Fibroblast of lung (primary cell): ENCODE data around the gene B3GALT5. TPM values are rescaled to one million over a fixed set of nuclear protein-coding genes. Genes with fewer than 3 reads are reported as not detected.

ENCODE experiments used
- DNase-seq, 2 donors: peaks; one replicate each; pipeline versions ENCODE4 v3.0.0 to v3.0.0-alpha.2; 2010; ENCODE audit warnings: low read depth in 2 of 2
- H2AFZ ChIP-seq: 2 replicates; pipeline ENCODE4 v1.5.1; 2012; ENCODE audit warnings: low read length, control low read depth, inconsistent platforms
- H3K27ac ChIP-seq: 2 replicates; pipeline ENCODE4 v1.5.1; 2011; ENCODE audit warnings: low read length, control low read depth; ENCODE audit not compliant: insufficient read depth
- H3K27me3 ChIP-seq: 2 replicates; pipeline ENCODE4 v1.5.1; 2011; ENCODE audit warnings: mild to moderate bottlenecking, low read length; ENCODE audit not compliant: control insufficient read depth, insufficient read depth
- H3K36me3 ChIP-seq: 2 replicates; pipeline ENCODE4 v1.5.1; 2011; ENCODE audit warnings: low read length; ENCODE audit not compliant: control insufficient read depth, insufficient read depth
- H3K4me1 ChIP-seq: 2 replicates; pipeline ENCODE4 v1.5.1; 2011; ENCODE audit warnings: low read length; ENCODE audit not compliant: control insufficient read depth, insufficient read depth; ENCODE audit errors: extremely low read depth
- H3K4me2 ChIP-seq: 2 replicates; pipeline ENCODE4 v1.5.1; 2011; ENCODE audit warnings: low read length, control low read depth; ENCODE audit not compliant: insufficient read depth; ENCODE audit errors: extremely low read depth
- H3K4me3 ChIP-seq, 4 experiments: fragments of 200-600 bp in 1 of 4; sonication (generic) in 1 of 4; replicated peaks in 1 of 4; 2 replicates each; pipeline ENCODE4 v1.5.1; 2011 to 2016; ENCODE audit warnings: low read length in 4 of 4, low read depth in 3 of 4, mild to moderate bottlenecking in 3 of 4, control low read depth in 2 of 4, inconsistent platforms in 1 of 4, mixed read lengths in 1 of 4; ENCODE audit not compliant: insufficient read depth in 1 of 4; ENCODE audit errors: control extremely low read depth in 1 of 4
- H3K79me2 ChIP-seq: 2 replicates; pipeline ENCODE4 v1.5.1; 2012; ENCODE audit warnings: mild to moderate bottlenecking, low read length, inconsistent platforms; ENCODE audit not compliant: control insufficient read depth, insufficient read depth
- H3K9ac ChIP-seq: 2 replicates; pipeline ENCODE4 v1.5.1; 2011; ENCODE audit warnings: mild to moderate bottlenecking, low read length, control low read depth; ENCODE audit not compliant: insufficient read depth
- H3K9me3 ChIP-seq: 2 replicates; pipeline ENCODE4 v1.5.1; 2012; ENCODE audit warnings: low read depth, low read length; ENCODE audit not compliant: control insufficient read depth, insufficient read depth
- H4K20me1 ChIP-seq: 2 replicates; pipeline ENCODE4 v1.5.1; 2011; ENCODE audit warnings: low read length; ENCODE audit not compliant: control insufficient read depth, insufficient read depth; ENCODE audit errors: extremely low read depth
- CTCF ChIP-seq, 2 donors: IDR thresholded peaks in 1 of 2; conservative IDR thresholded peaks in 1 of 2; 1 replicate in 1 of 2; 2 replicates in 1 of 2; pipeline ENCODE4 v1.5.1; 2011 to 2012; ENCODE audit warnings: low read length in 2 of 2, control low read depth in 1 of 2, inconsistent platforms in 1 of 2, low read depth in 1 of 2, mild to moderate bottlenecking in 1 of 2
- EZH2 ChIP-seq: IDR thresholded peaks from 2 replicates; pipeline ENCODE4 v1.5.1; 2012; ENCODE audit warnings: low read length, control low read depth, mild to moderate bottlenecking; ENCODE audit errors: missing control alignments
- polyA plus RNA-seq, 2 donors: library from polyadenylated mRNA; depleted of rRNA in 1 of 2; stranded (reverse) in 1 of 2; unstranded in 1 of 2; fragments of >200 nt; gene quantifications; 2 replicates each; pipeline ENCODE4 v1.2.1, GENCODE V29; 2011 to 2012; ENCODE audit warnings: missing spikeins in 1 of 2
- total RNA-seq: library from RNA; depleted of rRNA; stranded (reverse); fragments of >200 nt; gene quantifications from 2 replicates; pipeline ENCODE4 v1.2.1, GENCODE V29; 2014

B3GALT5 gene
- total and polyA plus RNA-seq, 2 donors (not counting 1 experiment from before 2014, with no cell fraction given): under 0.01 TPM

GRCh38 chr21:39690454-39690853 lies 77.7 kb downstream of the B3GALT5 start:
- Histone ChIP-seq H3K9me3 (no peaks in the 10 kb centered on the region), H3K4me3 (no peak overlapping the region), H3K9ac (no peak overlapping the region), H2AFZ (no peak overlapping the region), H3K4me1 (no peaks in the 10 kb centered on the region), H3K27ac (no peak overlapping the region), H3K36me3 (no peaks in the 10 kb centered on the region), H4K20me1 (no peaks in the 10 kb centered on the region), H3K4me2 (no peak overlapping the region), H3K27me3 (no peaks in the 10 kb centered on the region), H3K79me2 (no peaks in the 10 kb centered on the region)
- TF ChIP-seq EZH2 (no peak), CTCF (conservative IDR thresholded peaks at IDR 0.05 in 1 of 2, IDR thresholded peaks at IDR 0.05 in 1 of 2; ENCODE audit: low read depth in 1 of 2, low read length in 2 of 2) (no peak)
- no peak for DNase-seq

GRCh38 chr21:39694750-39695149 lies 82.0 kb downstream of the B3GALT5 start:
- Histone ChIP-seq H4K20me1 (no peaks in the 10 kb centered on the region), H3K9me3 (no peaks in the 10 kb centered on the region), H3K9ac (no peak overlapping the region), H3K4me3 (no peak overlapping the region), H3K36me3 (no peaks in the 10 kb centered on the region), H3K79me2 (no peaks in the 10 kb centered on the region), H3K4me2 (no peak overlapping the region), H3K4me1 (no peaks in the 10 kb centered on the region), H3K27me3 (no peaks in the 10 kb centered on the region), H2AFZ (no peak overlapping the region), H3K27ac (no peak overlapping the region)
- no peak for TF ChIP-seq EZH2
- no peak for TF ChIP-seq CTCF (conservative IDR thresholded peaks at IDR 0.05 in 1 of 2, IDR thresholded peaks at IDR 0.05 in 1 of 2; ENCODE audit: low read depth in 1 of 2, low read length in 2 of 2)
- peak in 1 of 2 donors; percentile 59 for DNase-seq

- Histone ChIP-seq H3K9me3 (no peaks in the 10 kb centered on the region), H2AFZ (no peak overlapping the region), H3K27ac (no peak overlapping the region), H3K4me3 (no peak overlapping the region), H4K20me1 (no peaks in the 10 kb centered on the region), H3K9ac (no peak overlapping the region), H3K36me3 (no peaks in the 10 kb centered on the region), H3K4me1 (no peaks in the 10 kb centered on the region), H3K79me2 (no peaks in the 10 kb centered on the region), H3K27me3 (no peaks in the 10 kb centered on the region), H3K4me2 (no peak overlapping the region)
- DNase-seq: no peak
- TF ChIP-seq EZH2: no peak
- no peak for TF ChIP-seq CTCF (conservative IDR thresholded peaks at IDR 0.05 in 1 of 2, IDR thresholded peaks at IDR 0.05 in 1 of 2; ENCODE audit: low read depth in 1 of 2, low read length in 2 of 2)
These were observed 83.5 kb downstream of the B3GALT5 start for GRCh38 chr21:39696196-39696595.
